GM10847 (cell line): ENCODE measurements around the gene AGPAT4.

Experiments
- POLR2A ChIP-seq: IDR thresholded peaks from 2 replicates; pipeline ENCODE4 v1.6.1; 2011; ENCODE audit not compliant: insufficient read length; ENCODE audit errors: extremely low read depth

AGPAT4 gene, protein sequence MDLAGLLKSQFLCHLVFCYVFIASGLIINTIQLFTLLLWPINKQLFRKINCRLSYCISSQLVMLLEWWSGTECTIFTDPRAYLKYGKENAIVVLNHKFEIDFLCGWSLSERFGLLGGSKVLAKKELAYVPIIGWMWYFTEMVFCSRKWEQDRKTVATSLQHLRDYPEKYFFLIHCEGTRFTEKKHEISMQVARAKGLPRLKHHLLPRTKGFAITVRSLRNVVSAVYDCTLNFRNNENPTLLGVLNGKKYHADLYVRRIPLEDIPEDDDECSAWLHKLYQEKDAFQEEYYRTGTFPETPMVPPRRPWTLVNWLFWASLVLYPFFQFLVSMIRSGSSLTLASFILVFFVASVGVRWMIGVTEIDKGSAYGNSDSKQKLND

DNA sequence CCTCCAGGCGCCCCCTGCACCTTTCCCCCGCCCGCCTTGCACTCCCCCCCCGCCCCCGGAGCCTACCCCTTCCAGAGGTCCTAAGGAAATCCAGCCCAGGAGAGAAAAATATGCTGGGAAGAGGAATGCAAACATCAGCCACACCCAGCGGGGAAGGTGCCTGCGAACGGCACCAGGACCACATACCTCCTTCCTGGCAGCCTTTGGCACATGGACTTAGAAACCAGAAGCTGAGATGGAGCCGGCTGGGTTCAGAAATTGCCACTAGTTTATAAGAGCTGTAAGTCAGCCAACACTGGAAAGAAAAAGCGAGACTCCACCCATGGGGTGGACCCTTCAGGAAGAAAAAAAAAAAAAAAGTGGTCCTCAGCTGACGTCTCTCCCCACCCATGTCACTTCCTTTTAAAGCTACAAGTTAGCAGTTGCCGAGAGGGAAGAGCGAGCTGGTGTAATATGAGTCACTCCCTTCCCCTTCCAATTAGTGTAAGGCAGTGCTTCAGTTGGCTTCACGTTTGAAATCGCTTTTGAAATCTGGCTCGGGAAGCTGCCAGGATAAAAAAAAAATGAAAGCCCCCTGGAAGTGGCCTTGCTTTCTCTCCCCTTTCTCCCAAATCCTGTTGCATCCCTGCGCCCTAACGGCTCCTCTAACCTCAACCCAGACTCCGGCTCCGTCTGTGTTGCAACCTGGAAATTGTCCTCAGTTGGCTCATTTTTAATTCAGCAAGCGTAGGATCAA lies at the start of gene AGPAT4:
AGPAT4 (minus strand) TSS at position 310 of the 736 bp plus-strand sequence. CDS start 41,848 bp downstream, outside the sequence.
- TF ChIP-seq POLR2A = no peak

DNA sequence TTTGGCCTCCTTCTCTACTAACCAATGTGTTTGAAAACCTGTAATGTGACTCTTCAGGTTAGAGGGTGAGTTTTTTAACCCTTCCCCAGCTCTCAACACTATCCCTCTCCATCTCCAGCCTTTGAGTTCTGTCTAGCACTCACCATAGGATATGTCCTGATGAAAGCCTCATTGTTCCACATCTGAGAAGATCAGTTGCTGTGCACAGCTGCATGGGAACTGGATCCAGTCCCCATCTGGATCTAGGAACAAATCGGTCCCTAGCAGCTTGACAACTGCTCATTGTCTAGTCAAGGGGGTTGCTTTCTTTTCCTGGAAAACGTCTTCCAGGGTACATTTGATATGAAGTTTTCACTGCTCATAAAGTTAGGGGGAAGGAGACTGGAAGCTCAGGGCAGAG lies 45.4 kb upstream of the AGPAT4 start:
- TF ChIP-seq POLR2A = no peak

DNA sequence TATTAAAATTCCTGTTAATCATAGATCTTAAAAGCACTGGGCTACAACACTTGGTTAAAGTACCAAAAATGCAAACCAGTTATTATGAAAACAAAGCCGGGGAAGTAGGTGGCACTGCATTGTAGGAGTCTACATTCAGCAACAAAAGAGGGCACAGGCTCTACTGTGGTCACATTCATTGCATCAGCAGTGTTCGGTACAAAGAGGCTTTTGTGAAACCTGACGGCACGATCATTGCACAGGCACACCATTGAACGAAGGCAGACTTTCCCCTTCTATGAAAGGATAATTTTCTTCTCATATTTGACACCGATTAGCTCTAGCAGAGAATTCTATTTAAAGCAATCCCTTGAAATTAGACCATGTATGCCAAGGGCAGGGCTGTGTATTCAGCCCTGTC lies 44.6 kb upstream of the AGPAT4 start:
- no peak for TF ChIP-seq POLR2A

DNA sequence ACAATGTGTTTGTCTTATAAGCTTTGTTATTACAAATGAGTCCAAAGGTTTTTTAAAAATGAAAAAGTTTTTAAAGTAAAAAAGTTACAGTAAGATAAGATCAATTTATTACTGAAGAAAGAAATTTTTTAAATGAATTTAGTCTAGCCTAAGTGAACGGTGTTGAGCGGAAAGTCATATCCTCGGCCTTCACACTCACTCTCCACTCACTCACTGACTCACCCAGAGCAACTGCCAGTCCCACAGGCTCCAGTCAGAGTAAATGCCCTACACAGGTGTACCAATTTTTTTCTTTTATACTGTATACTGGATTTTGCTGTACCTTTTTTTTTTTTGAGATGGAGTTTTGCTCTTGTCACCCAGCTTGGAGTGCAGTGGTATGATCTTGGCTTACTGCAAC lies 42.7 kb upstream of the AGPAT4 start:
- no peak for TF ChIP-seq POLR2A

DNA sequence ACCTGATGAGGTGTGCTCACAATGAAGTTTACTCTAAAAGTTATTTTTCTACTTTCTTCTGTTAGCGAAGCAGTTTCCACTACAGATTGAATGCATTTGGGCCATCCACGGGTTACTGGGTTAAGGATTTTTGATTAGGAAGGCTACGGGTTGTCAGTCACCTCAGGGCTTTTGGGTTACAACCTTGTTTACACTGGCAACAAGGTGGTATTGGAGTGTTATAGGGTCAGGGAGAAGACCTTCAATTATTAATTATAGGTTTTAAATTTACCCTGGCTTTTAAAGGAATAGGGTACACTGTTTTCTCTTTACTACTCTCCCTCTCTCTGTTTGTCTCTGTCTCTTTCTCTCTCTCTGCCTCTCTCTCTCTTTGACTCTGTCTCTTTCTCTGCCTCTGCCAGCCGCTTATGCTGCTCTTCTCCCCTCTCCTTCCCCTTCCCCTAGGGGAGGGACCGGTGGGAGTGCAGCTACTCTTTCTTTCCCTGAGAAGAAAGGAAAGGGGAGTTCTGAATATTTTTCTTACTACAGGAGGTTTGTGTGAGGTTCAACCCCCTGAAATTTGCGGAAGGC lies 40.2 kb upstream of the AGPAT4 start:
- TF ChIP-seq POLR2A = no peak

DNA sequence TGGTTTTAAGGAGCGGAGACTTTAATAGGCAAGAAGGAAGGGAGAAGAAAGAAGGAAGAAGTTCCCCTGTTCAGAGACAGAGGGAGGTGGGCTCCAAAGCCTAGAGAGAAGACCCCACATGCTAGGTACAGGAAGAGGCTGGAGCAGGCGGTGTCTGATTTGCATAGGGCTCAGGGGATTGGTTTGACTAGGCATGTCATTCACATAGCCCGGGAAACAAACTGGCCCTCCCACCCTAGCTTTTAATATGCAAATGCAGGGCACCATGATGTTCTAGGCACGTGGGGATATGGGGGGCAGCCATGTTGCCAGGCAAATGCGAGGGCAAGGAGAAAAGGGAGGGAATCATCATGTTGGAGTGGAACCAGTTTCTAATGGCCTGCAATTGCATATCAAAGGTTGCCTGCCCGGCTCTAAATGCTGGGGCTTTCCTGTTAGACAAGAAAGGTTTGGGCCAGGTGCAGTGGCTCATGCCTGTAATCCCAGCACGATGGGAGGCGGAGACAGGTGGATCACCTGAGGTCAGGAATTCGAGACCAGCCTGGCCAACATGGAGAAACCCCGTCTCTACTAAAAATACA lies 34.3 kb upstream of the AGPAT4 start:
- no peak for TF ChIP-seq POLR2A

DNA sequence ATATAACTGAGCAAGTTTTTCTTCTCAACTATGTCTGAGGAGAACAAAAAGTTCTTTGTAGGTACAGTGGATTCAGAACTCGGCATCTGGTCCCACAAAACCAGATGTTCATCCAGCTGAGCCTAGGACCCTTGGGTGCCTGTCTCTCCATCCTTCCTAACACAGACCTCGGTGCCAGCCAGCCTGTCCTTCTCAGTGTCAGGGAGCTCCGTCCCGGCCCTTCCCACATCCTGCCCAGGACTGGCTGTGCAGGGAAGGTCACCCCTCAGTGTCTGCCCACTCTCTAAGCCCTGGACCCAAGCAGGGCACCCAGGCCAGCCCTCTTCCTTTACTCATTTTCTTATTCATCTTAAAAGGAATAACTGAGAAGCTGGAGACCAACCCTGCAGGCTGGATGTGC lies 32.0 kb upstream of the AGPAT4 start:
- TF ChIP-seq POLR2A = no peak

DNA sequence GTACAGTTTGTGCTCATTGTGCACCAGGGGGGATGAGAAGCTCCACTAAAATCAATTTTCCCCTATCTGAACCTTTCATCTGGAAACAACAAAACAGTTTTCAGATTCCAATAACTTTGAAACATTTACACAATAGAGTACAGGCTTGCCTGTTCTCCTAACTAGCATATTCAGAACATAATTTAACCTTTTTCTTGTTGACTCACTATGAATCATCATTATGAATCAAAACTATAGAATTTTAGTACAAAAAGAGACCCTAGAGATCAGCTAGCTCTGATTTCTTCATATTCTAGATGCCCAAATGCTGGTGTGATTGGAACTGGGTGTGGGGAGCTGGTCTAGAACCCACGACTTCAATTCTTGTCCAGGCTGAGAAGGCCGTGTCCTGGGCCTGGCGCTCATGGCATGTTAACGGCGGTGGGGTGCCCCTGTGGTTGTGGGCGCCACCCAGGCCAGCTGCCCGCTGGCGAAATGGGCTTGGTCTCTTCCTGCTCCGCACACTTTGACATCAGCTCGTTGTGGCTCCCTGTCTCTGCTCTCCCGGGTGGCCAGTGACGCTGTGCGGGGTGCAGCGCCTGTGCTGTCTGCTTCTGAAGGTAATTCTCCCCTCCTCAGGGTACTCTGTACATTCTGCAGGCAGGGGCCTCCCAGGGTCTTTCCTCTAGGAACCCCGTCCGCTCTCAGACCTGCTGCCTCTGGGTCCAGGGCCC lies 29.9 kb upstream of the AGPAT4 start:
- no peak for TF ChIP-seq POLR2A

DNA sequence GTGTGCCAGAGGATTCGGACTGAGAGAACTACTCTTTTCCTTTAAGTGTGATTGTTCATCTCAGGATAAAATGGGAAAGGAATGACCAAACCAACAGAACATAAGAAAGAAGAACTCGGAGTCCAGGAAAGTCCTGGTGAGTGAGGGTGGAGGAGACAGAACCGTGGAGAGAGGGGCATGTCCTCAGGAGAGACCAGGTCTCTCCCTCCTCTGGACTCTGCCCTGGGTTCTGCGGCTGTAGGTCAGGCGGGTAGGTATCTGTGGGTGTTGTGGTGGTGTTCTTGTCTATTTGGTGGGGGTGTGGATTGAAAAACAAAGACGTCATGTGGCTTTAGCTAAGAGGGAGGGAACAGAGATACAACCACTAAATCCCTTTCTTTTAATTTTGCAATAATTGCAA lies 29.1 kb upstream of the AGPAT4 start:
- no peak for TF ChIP-seq POLR2A

DNA sequence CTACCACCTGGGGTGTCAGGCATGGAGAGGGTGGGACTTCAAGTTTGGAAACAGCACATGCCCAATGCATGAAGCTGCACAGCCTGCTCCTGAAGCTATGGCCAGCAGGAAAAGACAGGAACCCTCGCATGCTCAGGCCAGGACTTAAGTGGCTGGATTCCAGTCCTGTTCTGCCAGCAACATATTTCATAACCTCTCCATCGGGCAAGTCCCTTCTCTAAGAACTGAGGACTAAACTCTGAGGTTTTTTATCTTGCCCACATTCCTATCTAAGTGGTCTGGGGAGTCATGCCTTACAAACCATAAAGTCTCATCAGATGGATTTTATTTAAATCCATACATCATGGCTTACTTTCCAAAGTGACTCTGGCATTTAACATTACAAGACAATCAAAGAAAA lies 27.5 kb upstream of the AGPAT4 start:
- TF ChIP-seq POLR2A = no peak

DNA sequence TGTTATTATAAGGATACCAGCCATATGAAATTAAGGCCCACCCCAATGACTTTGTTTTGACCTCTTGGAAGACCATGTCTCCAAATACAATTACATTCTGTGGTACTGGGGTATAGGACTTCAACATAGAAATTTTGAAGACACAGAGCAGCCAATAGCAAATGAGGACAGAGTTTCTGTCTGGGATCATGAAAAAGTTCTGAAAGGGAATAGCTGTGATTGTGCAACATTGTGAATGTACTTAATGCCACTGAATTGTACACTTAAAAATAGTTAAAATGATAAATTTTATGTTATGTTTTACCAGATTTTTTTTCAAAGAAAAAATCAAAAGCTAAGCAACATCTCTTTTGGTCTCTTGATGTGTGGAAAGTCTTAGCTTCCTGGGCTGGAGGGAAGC lies 27.0 kb upstream of the AGPAT4 start:
- no peak for TF ChIP-seq POLR2A

DNA sequence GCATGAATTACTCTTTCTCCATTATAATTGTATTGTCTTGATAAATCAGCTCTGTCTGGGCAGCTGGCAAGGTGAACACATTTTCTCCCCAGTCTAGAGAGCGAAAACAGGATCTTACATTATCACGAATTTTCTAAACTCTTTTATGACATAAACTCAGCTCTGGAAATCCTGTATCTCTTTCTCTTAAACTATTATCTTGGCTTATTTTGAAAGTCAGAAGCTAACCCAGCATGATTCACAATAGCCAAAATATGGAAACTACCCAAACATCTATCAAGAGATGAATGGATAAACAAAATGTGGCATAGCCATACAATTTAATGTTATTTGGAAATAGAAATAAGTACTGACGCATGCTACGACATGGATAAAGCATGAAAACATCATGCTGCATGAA lies 25.9 kb upstream of the AGPAT4 start:
- TF ChIP-seq POLR2A = no peak

DNA sequence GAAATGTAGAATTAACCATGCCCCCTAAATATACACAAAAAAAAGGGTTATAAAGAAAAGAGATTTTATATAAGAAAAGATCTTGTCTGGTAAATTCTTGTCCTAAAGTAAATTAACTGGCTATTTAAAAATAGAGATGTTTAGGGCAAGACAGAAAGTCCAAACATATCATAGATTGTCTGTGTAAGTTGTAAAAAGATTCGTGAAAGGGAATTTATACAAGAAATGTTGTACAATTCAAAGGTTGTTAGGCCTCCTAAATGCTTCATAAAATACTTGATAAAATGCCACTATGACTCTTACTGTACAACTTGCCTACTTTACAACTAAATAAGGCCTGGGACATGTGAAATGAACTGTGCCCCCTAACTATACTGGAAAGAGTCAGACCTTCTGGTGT lies 21.9 kb upstream of the AGPAT4 start:
- no peak for TF ChIP-seq POLR2A

DNA sequence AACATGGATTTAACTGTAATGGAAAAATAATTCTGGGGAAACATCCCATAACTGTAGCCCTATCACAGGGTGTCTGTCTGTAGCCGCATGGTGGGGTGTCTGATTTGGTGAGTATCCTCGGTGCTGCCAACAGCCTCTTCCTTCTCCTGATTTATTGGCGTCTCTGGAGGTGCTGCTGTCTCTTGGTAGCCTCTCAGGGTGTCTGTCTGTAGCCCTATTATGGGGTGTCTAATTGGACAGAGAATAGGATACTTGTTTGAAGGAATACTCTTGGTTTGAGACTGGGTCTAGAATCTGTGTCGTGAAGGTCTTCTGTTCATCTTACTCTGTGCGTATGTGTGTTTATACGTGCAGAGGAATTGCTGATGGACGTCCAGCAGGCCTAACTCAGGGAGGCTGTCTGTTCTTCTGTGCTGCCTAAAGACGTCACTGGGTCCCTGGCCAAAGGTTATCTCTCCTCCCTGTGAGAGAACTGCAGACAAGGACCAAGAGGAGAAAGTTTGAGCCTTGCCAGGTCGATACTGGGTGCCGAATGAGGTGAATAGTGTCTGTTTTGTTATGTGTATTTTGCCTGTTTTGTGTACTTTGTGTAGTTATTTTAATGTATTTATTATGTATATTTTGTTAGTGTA lies 18.9 kb upstream of the AGPAT4 start:
- TF ChIP-seq POLR2A = no peak

DNA sequence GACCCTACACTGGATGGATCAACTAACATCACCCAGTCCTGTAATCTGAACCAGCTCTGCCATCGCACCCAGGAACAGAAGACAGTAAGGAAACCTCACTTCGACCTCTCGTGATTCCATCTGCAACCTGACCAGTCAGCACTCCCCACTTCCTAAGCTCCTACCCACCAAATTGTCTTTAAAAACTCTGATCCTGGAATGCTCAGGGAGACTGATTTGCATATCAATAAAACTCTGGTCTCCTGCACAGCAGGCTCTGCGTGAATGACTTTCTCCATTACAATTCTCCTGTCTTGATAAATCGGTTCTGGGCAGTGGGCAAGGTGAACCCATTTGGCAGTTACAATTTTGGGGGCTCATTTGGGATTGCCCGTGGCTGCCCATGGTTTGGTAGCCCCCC lies 18.3 kb upstream of the AGPAT4 start:
- TF ChIP-seq POLR2A = no peak
